SHP77 (cell line): ENCODE data around the gene IFNAR1.
"Not testable (repeated sequence)": the region's sequence is repeated elsewhere in the genome, so short reads cannot be mapped to it uniquely, and the experiment has no call there.

Source experiments
- DNase-seq, 2 experiments: peaks; one replicate each; lab custom pipeline; 2025; lab: John Stamatoyannopoulos, UW

The IFNAR1 gene

DNA sequence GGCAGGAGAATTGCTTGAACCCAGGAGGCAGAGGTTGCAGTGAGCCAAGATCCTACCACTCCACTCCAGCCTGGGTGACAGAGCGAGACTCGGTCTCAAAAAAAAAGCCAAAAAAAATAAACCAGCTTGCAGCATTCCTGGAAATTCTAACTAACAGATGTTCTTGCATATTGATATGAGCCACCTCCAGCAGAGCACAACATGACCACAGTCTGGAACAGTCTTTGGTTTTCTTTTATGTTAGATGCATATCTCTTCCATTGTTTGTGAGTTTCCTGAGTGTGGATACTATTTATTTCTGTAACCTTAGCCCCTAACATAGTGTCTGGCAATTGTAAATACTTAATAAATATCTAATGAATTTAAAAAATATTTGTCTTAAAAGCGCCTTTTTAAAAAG, 23.9 kb downstream of the IFNAR1 start:
- DNase-seq: no peak

DNA sequence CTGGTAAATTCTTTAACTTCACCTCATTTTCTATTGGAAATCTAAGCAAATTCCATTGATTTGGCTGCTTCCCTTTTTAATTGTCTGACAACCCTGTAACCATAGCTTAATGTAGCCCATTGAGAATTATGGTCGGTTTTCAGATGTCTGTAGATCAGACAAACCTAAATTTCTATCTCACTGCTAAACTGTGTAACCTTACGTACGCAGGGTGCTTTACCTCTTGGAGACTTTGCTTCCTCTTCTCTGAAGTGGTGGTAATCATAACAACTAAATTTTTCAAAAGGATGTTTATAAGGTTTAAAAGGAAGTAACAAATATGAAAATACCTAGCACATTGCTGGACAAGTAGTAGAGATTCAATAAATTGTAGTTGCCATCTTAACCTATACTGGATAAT, 25.9 kb downstream of the IFNAR1 start:
- DNase-seq: no peak

DNA sequence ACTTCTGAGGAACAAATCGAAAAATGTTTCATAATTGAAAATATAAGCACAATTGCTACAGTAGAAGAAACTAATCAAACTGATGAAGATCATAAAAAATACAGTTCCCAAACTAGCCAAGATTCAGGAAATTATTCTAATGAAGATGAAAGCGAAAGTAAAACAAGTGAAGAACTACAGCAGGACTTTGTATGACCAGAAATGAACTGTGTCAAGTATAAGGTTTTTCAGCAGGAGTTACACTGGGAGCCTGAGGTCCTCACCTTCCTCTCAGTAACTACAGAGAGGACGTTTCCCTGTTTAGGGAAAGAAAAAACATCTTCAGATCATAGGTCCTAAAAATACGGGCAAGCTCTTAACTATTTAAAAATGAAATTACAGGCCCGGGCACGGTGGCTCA, 30.6 kb downstream of the IFNAR1 start:
- no peak for DNase-seq

DNA sequence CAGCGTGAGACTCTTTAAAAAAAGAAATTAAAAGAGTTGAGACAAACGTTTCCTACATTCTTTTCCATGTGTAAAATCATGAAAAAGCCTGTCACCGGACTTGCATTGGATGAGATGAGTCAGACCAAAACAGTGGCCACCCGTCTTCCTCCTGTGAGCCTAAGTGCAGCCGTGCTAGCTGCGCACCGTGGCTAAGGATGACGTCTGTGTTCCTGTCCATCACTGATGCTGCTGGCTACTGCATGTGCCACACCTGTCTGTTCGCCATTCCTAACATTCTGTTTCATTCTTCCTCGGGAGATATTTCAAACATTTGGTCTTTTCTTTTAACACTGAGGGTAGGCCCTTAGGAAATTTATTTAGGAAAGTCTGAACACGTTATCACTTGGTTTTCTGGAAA, 31.2 kb downstream of the IFNAR1 start:
- no peak for DNase-seq

DNA sequence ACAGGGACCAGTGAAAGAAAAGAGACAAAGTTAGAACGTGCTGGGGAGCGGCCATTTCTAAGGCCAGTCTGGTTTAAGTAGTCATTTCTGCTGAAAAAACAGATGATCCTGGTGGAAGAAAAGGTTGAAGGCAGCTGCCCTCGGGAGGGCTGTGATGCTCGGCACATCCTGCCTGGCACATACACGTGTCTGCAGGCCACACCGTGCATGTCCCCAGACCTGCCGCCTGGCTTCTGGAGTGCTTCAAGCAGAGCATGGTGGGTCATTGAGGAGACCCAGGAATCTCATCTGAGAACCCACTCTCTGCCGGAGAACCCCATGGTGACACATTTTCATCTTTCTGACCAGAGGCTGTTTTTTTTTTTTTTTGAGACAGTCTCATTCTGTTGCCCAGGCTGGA, 32.4 kb downstream of the IFNAR1 start:
- no peak for DNase-seq

DNA sequence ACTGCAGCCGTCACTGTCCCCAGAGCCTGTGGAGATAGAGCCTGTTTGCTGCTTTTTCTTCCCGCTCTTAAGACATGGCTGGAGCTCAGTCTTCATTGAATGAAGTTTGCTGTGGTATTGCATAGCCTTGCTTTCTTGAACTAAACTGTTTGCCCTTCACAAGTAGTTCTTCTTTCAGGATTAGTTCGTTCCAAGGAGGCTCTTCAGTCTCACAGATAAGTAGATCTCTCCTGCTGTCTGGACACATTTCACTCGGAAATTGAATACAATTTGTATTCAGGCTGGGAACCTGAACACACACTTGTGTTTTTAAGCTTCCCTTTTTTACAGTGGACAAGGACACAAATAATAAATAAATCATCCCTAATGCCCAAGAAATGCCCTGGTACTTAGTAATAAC, 34.7 kb downstream of the IFNAR1 start:
- DNase-seq: no peak

DNA sequence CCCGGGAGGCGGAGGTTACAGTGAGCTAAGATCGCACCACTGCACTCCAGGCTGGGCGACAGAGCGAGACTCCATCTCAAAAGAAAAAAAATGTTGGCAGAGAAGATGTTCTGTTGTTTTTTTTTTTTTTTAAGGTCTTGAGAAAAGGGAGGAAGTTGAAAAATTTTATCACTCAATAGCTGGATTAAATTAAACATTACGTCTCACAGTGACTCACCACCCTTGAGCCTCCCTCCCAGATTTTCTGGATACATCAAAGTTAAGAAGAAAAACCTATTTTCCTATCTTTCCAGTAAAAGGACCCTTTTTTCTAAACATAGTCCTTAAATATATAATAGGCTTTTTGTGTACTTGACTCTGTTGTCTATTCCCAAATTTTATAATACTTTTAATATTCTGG, 35.5 kb downstream of the IFNAR1 start:
- no peak for DNase-seq

DNA sequence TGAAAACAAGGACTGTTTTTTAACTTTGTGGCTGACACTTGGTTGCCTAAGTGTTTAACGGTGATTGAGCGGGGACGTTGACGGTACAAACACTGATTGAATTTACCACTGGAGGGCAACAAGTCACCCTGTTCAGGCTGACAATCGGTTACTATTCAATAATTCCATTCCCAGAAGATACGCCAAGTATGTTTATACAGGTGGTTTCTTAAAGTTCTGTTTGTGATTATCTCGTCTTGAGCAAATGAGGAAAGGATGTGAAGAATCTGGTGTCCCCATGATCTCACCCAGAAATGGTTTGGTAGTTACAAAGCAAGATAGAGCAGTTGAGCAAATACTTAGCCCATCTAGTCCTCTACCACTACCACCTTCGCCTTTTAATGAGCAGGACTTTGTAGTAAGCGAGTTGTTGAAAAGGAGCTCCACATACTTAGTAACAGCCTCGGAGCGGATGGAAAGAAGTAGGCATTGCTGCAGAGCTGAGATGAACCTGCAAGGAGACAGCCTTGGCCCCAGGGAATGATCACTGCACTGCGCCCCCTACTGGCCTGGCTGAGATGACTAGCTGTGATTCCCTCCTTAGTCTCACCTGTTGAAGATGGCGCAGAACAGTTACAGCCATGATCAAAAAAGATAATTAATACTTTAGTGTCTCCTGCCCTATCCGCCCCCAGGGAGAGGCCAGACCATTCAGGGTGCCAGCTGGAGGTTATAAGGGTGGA, 36.3 kb downstream of the IFNAR1 start:
- peak; percentile 55 to 70 for DNase-seq

DNA sequence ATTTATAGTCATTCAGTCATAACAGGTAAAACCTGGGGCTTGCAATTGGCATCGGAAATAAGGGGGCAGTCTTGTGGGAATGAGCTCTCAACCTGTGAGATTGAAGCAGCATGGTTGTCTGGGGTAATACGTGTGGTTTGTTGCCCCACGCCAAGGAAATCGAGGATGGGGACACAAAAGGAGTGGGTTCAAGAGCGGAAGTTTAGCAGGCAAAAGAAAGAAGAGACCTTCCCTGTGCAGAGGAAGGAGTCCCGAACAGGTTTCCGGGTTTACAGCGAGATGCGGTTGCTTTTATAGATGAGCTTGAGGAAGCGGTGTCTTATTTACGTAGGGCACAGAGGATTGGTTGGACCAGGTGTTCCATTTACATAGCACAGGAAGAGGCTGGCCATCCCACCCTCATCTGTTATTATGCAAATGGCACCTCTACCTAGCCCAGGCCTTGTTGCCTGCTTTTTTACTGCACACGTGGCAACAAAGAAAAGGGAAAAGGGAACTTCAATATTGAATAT, 37.3 kb downstream of the IFNAR1 start:
- DNase-seq: peak; percentile 70 to 87

DNA sequence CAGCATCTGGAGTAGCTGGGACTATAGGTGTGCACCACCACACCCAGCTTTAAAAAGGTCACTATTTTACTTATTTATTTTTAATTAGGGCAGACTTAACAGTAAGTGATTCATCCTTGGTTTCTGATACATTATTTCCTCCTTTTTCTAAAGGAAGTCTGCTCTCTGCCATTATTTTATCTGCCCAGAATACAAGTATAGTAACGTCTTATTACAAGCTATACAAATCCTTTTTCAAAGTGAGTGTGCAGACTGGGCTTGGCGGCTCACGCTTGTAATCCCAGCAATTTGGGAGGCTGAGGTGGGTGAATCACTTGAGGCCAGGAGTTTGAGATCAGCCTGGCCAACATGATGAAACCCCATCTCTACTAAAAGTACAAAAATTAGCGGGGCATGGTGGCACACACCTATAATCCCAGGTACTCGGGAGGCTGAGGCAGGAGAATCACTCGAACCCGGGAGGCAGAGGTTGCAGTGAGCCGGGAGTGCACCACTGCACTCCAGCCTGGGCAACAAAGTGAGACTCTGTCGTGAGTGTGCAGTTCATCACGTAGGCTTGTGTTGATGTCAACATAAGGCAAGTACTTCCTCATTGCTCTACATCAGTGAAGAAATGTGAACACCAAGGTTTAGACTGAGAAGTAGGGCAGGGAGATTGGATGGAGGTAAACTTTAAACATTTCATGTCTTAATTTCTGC, 39.3 kb downstream of the IFNAR1 start:
- DNase-seq: not testable (repeated sequence)

DNA sequence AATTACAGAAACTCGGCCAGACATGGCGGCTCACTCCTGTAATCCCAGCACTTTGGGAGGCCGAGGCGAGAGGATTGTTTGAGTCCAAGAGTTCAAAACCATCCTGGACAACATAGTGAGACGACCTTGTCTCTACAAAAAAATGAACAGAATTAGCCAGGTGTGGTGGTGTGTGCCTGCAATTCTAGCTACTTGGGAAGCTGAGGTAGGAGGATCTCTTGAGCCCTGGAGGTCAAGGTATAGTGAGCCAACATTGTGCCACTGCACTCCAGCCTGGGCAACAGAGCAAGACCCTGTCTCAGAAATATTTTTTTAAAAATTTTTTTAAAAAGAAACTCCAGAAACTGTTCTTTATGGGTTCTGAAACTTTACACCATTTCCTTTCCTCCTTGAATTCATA, 40.1 kb downstream of the IFNAR1 start:
- DNase-seq: no peak

DNA sequence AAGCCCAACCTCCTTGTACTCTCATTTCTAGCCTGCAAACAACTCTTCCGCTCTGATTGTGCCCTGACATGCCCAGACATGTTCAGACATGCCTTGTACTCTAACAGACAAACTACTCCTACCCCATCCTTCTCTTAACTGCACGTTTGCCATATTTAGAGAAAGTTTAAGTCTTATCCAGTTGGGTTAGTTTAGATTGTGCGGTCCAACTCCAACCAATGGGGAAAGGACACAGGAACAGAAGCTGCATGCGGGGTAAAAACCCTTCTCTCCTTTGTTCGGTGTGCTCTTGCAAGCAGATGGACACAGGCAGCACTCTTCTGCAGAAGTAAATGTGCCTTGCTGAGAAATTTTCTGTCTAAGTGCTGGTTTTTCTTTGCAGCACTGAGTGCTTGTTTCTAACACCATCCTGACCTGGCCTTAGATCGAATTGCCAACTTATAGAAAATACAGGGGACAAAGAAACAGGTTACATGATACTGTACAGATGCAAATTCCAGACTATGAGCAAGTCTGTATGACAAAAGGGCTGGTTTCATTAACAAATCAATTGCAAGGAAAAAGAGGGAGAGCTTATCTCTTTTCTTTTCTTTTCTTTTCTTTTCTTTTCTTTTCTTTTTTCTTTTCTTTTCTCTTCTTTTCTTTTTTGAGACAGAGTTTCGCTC, 42.7 kb downstream of the IFNAR1 start:
- DNase-seq: no peak

DNA sequence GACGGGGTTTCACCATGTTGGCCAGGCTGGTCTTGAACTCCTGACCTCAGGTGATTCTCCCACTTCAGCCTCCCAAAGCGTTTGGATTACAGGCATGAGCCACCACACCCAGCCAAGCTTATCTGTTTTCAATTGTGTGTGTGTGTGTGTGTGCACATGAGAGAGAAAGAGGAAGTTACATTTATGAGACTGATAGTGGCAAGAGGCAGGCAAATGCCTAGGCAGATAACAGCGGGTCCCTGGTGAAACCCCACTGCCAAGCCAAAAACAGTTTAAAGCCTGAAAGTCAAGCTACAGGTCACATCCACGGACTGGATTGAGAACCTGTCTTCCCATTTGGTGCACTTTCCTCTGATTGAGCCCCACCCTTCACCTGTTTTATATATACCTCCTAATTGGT, 43.4 kb downstream of the IFNAR1 start:
- DNase-seq: no peak

DNA sequence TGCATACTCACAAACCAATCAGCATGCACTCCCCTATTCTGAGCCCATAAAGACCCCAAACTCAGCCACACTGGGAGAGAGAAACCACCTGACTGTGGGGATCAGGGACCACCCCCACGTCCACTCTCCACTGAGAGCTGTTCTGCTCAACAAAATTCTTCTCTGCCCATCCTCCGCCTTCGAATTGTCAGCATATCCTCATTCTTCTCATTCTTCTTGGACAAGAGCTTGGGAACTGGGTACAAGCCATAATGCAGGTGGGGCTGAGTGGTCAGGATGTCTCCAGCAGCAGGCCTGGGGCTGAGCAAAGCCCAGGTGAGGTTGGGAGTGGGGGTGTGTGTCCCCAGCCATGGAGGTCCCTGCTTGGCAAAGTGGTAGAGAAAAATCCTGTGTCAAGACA, 43.8 kb downstream of the IFNAR1 start:
- no peak for DNase-seq

DNA sequence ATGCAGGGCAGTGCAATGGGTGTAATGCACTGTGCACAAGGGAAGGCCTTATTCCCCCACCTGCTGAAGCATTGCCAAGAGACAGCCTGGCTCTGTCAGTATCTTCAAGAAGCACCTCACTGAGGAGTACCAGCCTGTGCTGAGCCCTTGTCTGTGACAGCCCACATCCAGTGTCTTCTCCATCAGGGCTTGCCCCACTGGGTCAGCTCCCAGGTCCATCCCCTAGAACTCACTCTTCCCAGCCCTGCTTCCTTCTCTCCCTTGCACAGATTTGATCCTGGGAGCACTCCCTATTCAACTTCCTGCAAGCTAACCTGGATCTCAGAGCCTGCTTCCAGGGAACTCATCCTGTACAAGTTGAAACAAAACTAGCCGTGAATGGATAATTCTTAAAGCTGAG, 44.8 kb downstream of the IFNAR1 start:
- no peak for DNase-seq

DNA sequence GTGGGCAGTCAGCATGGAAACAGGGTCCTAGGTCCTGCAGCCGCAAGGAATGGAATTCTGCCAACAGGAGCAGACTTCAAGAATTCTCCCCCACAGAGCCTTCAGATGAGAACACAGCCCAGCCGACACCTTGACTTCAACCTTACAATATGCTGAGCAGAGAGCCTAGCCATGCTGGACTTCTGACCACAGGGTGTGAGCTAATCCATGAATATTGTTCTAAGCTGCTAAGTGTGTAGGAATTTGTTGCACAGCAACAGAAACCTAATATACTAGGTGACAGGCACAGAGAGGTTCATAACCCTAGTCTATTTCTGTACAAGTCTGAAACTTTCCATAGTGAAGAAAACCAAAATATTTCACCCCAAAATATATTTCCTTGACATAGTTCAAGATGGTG, 45.5 kb downstream of the IFNAR1 start:
- no peak for DNase-seq

DNA sequence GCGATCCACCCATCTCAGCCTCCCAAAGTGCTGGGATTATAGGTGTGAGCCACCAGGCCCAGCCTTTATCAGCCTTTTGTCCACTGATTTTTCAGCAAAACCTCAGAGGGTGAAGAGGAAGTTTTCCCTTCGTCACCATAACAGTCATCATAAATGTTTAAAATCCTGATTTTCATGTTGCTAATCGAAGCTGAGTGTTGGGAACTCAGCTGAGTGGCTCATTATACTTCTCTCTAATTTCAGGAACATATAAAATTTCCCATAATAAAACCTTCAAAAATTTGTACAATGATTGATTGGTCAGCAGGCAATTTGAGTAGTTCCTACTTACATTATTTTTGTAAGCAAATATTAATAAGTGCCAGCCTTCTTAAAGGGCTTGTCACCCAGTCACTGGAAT, 46.6 kb downstream of the IFNAR1 start:
- DNase-seq: no peak

DNA sequence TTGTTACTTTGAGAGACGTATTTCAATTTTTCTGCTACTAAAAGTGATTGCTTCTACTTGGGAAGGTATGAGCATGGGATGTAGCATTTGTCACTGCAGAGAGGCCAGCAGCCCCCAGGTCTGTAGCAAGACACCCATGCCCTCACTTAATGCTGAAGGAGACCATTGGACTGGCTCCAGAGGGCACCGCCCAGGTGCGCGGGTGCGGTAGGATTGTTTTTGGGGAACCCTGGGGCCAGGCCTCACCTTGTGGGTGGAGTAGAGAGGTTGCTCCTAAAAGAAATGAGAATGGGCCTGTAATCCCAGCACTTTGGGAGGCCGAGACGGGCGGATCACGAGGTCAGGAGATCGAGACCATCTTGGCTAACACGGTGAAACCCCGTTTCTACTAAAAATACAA, 47.8 kb downstream of the IFNAR1 start:
- no peak for DNase-seq

DNA sequence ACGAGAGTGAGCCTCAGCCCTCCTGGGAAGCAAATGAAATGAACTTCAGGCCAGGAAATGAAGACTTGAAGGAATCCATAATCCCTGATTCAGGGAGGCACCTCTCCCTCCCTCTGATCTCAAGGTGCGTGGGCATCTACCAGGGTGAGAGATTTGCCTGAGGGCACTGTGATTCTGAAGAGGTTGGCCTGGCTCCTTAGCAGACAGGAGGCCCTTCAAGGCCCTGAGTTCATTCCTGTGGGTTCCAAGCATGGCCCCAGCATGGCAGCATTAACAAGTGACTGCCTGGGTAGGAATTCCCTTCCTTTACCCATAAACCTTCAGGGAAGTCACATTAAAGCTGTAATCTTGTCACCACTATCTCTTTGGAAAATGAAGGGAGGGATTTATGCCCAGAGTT, 48.7 kb downstream of the IFNAR1 start:
- DNase-seq: no peak

DNA sequence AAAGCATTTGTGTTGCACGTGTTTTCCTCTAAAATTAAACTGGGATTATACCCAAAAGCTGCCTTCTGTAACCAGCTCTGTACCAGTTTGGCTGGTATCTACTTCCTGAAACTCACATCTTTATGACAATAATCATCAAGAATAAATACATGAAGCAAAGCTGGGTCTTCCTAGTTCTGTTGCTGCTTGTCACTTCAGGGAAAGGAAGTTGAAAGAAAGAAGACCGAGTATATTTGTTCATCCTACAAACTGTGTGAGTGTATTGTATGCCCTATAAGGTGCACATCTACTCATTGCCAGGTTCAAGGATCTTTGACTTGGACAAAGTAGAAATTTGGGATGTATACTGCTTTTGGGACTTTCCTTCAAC, 49.3 kb downstream of the IFNAR1 start:
- DNase-seq: no peak

DNA sequence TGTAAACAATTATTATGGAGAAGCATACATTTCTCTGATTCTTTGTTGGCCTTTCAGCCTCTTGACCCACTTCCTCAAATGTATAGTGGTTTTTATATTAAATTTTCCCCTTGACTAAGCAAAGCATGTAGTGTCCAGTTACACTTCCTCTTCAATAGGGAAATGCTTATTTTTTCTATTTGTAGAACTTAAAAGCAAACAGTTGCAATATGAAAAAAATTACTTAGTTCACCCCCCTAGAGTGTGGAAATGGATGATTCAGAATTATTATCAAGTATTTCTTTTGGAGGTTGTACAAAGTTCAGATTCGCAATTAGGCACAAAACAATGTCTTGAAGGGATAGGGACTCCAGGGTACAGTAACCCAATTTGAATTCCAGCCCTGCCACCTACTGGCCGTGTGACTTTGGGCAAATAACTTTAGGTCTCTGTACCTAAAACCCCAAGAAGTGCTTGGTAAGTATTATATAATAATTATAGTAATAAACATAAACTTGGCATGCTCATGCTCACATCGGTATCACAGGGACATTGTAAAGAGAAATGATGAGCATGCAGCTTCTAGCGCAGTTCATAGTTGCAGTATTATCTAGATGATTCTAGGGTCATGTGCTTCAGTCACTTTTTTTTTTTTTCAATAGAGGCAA, 49.8 kb downstream of the IFNAR1 start:
- DNase-seq: peak in 1 of 2 experiments; percentile 6

DNA sequence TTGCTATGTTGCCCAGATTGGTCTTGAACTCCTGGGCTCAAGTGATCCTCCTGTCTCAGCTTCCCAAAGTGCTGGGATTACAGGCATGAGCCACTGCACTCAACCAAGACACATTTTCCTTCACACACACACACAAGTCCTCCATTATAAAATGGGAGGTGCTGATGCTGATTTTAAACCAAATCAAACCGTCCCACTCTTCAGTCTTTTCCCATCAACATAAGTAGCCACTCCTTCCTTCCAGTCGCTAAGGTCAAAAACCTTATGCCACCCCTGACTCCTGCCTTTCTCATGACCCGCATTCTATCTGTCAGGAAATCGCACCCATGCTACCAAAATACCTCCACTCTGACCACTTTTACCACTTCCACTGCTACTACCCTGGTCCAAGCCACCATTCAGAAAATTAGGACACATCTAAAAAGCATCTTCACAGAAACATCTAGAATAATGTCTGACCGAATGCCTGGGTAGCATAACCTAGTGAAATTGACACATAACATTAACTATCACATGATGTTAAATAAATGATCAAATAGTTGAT, 50.4 kb downstream of the IFNAR1 start:
- DNase-seq: no peak
